Kidney (tissue), 14 donors: ENCODE measurements around the gene FMNL2. TPM values are rescaled to one million over a fixed set of nuclear protein-coding genes. Genes with fewer than 3 reads are reported as not detected.

ENCODE experiments used
- DNase-seq, 5 donors: peaks; one replicate each; pipeline ENCODE4 v3.0.0-alpha.2; 2013 to 2020
- FAIRE-seq: peaks from 2 replicates; lab custom pipeline; 2012; peaks lifted over from hg19 to GRCh38; lab: Jason Lieb, UNC
- H3K27ac ChIP-seq, 2 donors: one replicate each; pipeline ENCODE4 v1.7.0; 2013; ENCODE audit warnings: low read depth in 2 of 2, low read length in 2 of 2, inconsistent platforms in 1 of 2
- H3K27me3 ChIP-seq: one replicate; pipeline ENCODE4 v1.7.1; 2013; ENCODE audit warnings: low read length, inconsistent platforms; ENCODE audit not compliant: control insufficient read depth, insufficient read depth
- H3K36me3 ChIP-seq, 3 donors: one replicate each; pipeline versions ENCODE4 v1.7.0 to v1.7.1; 2013; ENCODE audit warnings: low read length in 3 of 3, control low read depth in 1 of 3, inconsistent platforms in 1 of 3; ENCODE audit not compliant: insufficient read depth in 3 of 3, control insufficient read depth in 2 of 3
- H3K4me1 ChIP-seq, 3 donors: one replicate each; pipeline versions ENCODE4 v1.7.0 to v1.7.1; 2013; ENCODE audit warnings: low read length in 3 of 3, inconsistent platforms in 1 of 3, low read depth in 1 of 3; ENCODE audit not compliant: control insufficient read depth in 2 of 3, insufficient read depth in 2 of 3
- H3K4me3 ChIP-seq, 3 donors: one replicate each; pipeline versions ENCODE4 v1.7.0 to v1.8.1; 2013; ENCODE audit warnings: low read length in 3 of 3, control low read depth in 1 of 3, inconsistent platforms in 1 of 3
- H3K9ac ChIP-seq, 3 donors: one replicate each; pipeline versions ENCODE4 v1.7.0 to v1.7.1; 2013; ENCODE audit warnings: low read length in 3 of 3, control low read depth in 1 of 3, inconsistent platforms in 1 of 3
- H3K9me3 ChIP-seq, 3 donors: one replicate each; pipeline versions ENCODE4 v1.7.0 to v1.7.1; 2013; ENCODE audit warnings: low read length in 3 of 3, control low read depth in 1 of 3, inconsistent platforms in 1 of 3; ENCODE audit not compliant: control insufficient read depth in 2 of 3, insufficient read depth in 1 of 3
- intact Hi-C: fragments of 100-400 bp; cut with DNase I; formaldehyde crosslinking; loops from one replicate; pipeline ENCODE4 v1.11.1; 2022
- polyA plus RNA-seq: library from polyadenylated mRNA; stranded (reverse); fragments of 350-450 nt; fragmentation: Illumina TruSeq; extraction: RNeasy Lipid Tissue Mini Kit (QIAGEN cat#74804); gene quantifications from one replicate; pipeline ENCODE4 v1.2.3, GENCODE V29; 2014; ENCODE audit warnings: low read depth, low replicate concordance; ENCODE audit not compliant: insufficient read depth
- total RNA-seq: library from RNA; stranded (reverse); fragmentation: NEBNext Ultra II Directional; extraction: Animal tissue kit (Norgen Biotek cat#: 25700); gene quantifications from one replicate; pipeline ENCODE4 v1.2.1, GENCODE V29; 2021
- TF ChIP-seq, protein P1 (sequence below): IDR thresholded peaks from 3 replicates; pipeline ENCODE4 v1.5.1; 2012; ENCODE audit warnings: mild to moderate bottlenecking, moderate library complexity, borderline replicate concordance; ENCODE audit not compliant: insufficient read depth; ENCODE audit errors: extremely low read depth
- donor health status: control.
- donor health status: control.
- donor health status: control.
- donor health status: control.
- donor health status: control.
- donor health status: DM: yes; HTN: yes; CAD: no.
- donor health status: Normal renal cell carcinoma (clear cell type).

FMNL2 gene
- total and polyA plus RNA-seq, 2 donors from 2014 or later = 10.7 to 39.1 TPM

- peaks cover 0 to 9% (median 5%) of the 10 kb centered on the region in 3 donors for H3K4me1 ChIP-seq
- no peak overlapping the region for H3K4me3 ChIP-seq
- H3K27ac ChIP-seq = no peak overlapping the region
- no peaks in the 10 kb centered on the region for H3K27me3 ChIP-seq
- no peaks in the 10 kb centered on the region for H3K9me3 ChIP-seq
- FAIRE-seq (no peak), DNase-seq (no peak)
- intact Hi-C loops = no loop called here
- TF ChIP-seq, protein P1, sequence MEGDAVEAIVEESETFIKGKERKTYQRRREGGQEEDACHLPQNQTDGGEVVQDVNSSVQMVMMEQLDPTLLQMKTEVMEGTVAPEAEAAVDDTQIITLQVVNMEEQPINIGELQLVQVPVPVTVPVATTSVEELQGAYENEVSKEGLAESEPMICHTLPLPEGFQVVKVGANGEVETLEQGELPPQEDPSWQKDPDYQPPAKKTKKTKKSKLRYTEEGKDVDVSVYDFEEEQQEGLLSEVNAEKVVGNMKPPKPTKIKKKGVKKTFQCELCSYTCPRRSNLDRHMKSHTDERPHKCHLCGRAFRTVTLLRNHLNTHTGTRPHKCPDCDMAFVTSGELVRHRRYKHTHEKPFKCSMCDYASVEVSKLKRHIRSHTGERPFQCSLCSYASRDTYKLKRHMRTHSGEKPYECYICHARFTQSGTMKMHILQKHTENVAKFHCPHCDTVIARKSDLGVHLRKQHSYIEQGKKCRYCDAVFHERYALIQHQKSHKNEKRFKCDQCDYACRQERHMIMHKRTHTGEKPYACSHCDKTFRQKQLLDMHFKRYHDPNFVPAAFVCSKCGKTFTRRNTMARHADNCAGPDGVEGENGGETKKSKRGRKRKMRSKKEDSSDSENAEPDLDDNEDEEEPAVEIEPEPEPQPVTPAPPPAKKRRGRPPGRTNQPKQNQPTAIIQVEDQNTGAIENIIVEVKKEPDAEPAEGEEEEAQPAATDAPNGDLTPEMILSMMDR = no peak
- H3K36me3 ChIP-seq = no peaks in the 10 kb centered on the region
- H3K9ac ChIP-seq = no peak overlapping the region
These were observed 105.5 kb downstream of the FMNL2 start for GRCh38 chr2:152440460-152440859.

- Histone ChIP-seq H3K27ac (no peak overlapping the region), H3K27me3 (no peaks in the 10 kb centered on the region), H3K4me1 (peaks cover 0 to 9% (median 6%) of the 10 kb centered on the region in 3 donors), H3K9ac (no peak overlapping the region), H3K9me3 (no peaks in the 10 kb centered on the region), H3K4me3 (no peak overlapping the region), H3K36me3 (no peaks in the 10 kb centered on the region)
- FAIRE-seq (no peak), DNase-seq (no peak)
- TF ChIP-seq, protein P1 = no peak
- intact Hi-C loops = no loop called here
These were observed 107.0 kb downstream of the FMNL2 start for GRCh38 chr2:152441961-152442360.

GRCh38 chr2:152443771-152444170 is 108.8 kb downstream of the FMNL2 start:
- DNase-seq = peak in 1 of 5 donors; percentile 72
- H3K4me1 ChIP-seq = peaks cover 0 to 10% (median 9%) of the 10 kb centered on the region in 3 donors
- H3K9ac ChIP-seq = no peak overlapping the region
- no peaks in the 10 kb centered on the region for H3K27me3 ChIP-seq
- FAIRE-seq = no peak
- TF ChIP-seq, protein P1 = no peak
- H3K36me3 ChIP-seq = no peaks in the 10 kb centered on the region
- no peak overlapping the region for H3K4me3 ChIP-seq
- H3K9me3 ChIP-seq = no peaks in the 10 kb centered on the region
- intact Hi-C loops = no loop called here
- peak overlapping the region in 1 of 2 donors; percentile 38 for H3K27ac ChIP-seq

- FAIRE-seq = no peak
These were observed 109.5 kb downstream of the FMNL2 start for GRCh38 chr2:152444448-152444847.

More at GRCh38 chr2:152444448-152444847, 109.5 kb downstream of the FMNL2 start:
- TF ChIP-seq, protein P1 = no peak
- H3K36me3 ChIP-seq = no peaks in the 10 kb centered on the region
- H3K4me3 ChIP-seq = no peak overlapping the region
- no peak overlapping the region for H3K9ac ChIP-seq
- no peak for DNase-seq
- no peaks in the 10 kb centered on the region for H3K9me3 ChIP-seq
- H3K27ac ChIP-seq = peak overlapping the region in 1 of 2 donors; percentile 38
- H3K4me1 ChIP-seq = peaks cover 1 to 11% (median 9%) of the 10 kb centered on the region in 3 donors
- intact Hi-C loops = no loop called here
- H3K27me3 ChIP-seq = no peaks in the 10 kb centered on the region
